GF-D8 (cell line): Measurements from ENCODE around the gene ZNF407.

Experiments used
- DNase-seq: peaks from one replicate; lab custom pipeline; 2025; lab: John Stamatoyannopoulos, UW

The ZNF407 gene

DNA sequence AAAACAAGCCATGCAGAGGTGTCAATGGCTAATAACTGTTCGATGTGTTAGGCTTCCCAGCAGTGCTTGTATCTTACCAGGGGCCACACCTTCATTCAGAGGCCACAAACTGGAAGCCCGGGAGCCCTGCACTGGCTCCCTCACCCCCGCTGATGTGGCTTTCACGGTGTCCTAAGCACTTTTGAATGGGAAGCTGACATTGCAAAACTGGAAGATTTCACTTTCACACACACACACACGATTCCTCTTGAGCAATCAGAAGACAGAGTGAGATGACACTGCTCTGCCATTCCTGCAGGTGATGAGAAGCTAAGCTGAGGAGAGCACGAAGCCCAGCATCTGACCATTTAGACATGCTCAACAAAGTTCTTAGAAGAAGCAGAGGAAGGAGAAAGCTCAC is 8.6 kb upstream of the ZNF407 start:
- DNase-seq: peak; percentile 54

DNA sequence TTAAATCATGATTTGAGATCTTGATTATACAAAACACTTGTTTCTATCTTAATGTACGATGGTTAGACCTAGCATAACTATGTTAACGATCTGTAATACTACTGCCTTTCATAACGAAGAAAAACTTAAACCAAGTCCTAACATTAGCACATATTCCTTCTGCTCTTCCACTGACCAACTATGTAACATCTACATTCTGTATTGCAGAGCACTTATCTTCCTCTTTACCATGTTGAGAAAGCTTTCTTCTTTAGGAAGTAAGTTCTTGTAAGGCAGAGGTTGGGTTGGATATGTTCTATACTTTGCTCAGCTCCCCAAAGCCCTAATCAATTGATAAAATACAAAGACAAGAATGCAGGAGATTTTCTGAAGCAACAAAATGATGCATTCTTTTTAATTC is 7.9 kb upstream of the ZNF407 start:
- DNase-seq: peak; percentile 41

DNA sequence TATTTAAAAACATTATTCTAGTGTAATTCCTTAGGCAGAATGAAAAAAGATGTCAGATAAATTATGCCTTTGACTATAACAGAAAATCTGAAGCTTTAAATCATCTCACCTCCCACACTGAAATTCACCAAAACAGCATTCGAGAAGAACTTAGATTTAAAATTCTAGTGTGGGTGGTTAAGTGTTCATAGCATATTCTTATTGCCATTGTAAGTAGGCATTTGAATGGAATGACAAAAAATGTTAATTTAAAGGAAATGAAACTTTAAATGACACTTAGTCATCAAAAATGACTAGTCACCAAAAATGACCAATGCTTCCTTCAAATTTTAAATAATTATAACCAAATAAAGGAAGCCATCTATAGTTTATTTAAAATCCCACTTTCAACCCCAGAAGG is 7.0 kb upstream of the ZNF407 start:
- no peak for DNase-seq

DNA sequence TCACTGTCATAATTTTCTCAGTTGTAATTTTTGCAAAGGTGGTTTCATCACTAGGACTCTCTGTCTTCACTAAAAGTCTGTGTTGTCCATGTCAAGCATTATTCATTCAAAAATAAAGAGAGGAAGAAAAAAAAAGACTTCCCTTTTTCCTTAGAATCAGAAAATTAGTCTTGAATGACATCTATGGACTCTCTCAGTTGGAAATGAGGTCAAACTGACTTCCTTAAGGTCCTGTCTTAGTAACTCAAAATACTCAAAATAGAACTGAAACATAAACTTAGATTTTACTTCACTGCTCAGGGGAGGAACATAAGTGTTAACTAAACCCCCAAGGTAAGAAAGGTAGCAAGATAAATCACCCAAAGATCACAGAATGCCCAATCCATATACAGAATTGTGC is 2.2 kb upstream of the ZNF407 start:
- no peak for DNase-seq

DNA sequence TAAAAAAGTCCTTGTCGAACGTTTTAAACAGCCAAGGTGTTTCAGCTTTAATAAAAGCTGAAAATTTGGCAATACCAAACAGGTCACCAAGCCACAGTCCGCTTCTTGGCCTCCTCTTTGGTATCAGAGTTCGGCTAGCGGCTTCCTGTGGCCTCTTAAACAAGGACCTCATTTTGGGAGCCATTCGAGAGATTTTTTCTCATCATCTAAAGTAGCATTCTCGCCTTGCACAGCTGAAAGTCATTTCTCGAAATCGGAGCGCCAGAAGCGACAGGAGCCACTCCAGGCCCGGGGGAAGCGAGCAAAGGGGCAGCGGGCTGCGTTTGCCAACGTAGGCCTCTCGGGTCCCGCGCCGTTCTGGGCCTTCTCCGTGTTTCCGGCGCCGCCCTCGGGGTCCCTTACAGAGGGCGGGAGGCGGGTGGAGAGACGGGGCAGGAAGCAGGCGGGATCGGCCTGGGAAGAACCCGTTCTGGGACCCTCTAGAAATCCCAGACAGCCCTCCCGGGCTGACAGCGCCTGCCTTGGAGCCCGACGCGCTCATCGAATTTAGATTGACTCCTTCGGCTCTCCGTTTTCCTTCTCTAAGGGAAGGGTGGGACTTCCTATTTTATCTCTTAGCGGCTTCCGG is 522 bp upstream of the ZNF407 start:
- DNase-seq: peak; percentile 79

DNA sequence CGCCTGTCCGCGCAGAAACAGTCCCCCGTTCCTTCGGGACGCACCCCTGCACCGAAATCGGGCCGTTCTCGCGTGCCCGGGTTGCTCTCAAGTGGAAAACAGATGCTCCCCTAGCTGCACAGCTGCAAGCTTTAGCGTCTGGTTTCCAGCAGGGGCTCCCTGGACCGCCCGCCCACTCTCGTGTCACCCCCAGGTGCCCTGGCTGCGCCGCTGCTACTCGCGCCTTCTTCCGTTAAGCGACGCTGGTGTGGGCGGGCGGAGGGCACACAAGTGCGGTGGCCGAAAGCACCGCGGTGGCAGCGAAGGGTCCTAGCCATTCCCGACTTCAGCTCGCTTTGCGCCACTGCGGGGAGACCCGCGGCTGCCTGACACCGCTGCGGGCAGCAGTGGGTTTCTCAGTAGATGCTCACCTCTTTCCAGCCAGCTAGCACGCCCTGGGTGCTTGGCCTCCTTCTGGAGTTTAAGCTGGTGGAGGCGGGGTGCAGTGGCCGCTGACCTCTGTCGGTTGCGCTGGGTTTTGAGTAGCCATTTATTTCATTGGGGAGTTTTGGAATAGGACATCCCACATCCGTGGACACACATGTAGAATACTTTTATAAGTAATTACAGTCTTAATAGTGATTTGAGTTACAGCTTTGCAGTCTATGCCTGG is 806 bp downstream of the ZNF407 start:
- DNase-seq: peak; percentile 39

DNA sequence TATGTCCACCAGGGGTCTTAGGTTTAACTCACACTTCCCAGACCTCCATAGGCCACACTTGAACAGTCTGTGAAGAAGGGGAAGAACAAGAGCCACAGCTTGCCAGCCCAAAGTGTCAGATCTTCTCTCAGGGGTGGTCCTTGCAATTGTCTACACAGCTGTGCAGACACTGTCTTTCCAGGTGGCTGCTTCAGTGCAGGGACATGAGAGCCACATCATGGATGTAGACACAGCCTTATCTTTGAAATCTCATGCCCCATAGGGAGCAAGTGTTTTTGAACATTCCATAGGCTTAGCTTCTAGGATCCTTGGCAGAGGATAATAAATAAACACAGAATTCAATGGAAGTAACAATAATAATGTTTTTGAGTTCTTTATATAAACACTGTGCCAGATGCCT is 6.7 kb downstream of the ZNF407 start:
- DNase-seq: no peak

GRCh38 chr18:74604774-74605173 is 7.1 kb downstream of the ZNF407 start:
- no peak for DNase-seq

- no peak for DNase-seq
Measured at GRCh38 chr18:74608681-74609080, 11.0 kb downstream of the ZNF407 start.

DNA sequence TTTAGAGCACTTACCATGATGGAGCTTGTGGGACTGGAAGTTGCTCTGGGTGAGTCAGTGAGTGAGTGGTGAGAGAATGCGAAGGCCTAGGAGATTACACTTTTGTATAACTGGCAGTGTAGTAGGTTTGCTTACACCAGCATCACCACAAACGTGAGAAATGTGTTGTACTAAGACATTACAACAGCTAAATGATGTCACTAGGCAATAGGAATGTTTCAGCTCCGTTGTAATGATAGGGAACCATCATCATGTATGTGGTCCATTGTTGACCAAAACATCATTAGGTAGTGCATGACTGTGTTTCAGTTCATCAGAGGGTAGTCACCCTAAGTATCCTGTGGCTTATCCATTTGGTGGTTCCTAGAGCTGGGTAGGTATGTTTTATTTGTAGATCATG is 11.9 kb downstream of the ZNF407 start:
- no peak for DNase-seq

DNA sequence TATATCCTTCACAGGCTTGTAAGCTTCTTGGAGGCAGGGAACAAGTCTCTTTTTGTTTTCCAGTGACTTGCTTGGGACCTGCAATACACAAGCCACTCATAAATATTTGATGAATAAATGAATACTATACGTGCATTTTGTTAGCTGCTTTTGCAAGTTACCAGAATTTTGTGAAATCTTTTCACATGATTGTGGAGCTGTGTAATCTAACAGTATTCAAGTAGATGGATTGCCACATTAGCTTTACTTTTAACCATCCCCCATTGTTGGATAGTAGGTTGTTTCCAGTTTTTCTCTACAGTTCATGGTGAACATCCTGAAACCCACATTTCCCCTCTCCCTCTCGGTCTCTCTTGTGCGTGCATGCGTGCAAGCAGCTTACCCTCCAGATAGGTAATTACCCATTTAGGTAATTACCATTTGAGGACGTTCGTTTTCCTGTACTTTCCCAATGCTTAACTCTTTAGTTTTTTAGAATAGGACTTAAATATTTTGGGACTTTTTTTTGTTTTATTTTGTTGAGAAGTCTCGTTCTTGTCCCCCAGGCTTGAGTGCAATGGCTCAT is 12.5 kb downstream of the ZNF407 start:
- DNase-seq: no peak

- DNase-seq: no peak
Measured at GRCh38 chr18:74610860-74611259, 13.2 kb downstream of the ZNF407 start.

GRCh38 chr18:74611765-74612164 is 14.1 kb downstream of the ZNF407 start:
- no peak for DNase-seq

GRCh38 chr18:74613381-74613780 is 15.7 kb downstream of the ZNF407 start:
- no peak for DNase-seq

DNA sequence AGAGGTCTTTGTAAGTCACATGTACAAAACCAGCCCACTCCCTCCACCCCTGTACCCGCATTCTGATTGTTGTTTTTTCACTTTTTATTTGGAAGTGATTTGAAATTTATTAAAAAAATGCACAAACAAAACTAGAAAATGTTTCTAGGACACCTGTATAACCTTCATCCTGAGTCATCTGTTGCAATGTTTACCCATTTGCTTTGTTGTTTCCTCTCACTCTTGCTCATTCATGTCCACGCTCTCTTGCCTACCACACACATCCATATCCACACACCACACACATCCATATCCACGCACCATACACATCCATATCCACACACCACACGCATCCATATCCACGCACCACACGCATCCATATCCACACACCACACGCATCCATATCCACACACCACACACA is 18.8 kb downstream of the ZNF407 start:
- no peak for DNase-seq

DNA sequence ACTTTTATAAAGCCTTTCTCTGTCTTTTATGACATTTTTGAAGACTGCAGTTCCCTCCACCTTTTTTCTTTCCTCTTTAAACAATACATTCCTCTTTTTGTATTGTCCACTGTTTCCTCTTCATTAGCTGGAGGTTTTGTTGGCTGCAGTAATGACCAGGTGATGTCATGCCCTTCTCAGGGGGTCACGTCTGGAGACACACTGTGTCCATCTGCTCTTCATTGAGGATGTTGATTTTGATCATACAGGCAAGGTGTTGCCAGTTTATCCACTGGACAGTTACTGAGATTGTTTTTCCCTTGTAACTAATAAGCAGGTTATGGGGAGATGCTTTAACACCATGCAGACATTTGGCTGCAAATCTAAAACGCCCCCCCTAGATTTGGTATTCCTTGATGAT is 19.8 kb downstream of the ZNF407 start:
- no peak for DNase-seq

DNA sequence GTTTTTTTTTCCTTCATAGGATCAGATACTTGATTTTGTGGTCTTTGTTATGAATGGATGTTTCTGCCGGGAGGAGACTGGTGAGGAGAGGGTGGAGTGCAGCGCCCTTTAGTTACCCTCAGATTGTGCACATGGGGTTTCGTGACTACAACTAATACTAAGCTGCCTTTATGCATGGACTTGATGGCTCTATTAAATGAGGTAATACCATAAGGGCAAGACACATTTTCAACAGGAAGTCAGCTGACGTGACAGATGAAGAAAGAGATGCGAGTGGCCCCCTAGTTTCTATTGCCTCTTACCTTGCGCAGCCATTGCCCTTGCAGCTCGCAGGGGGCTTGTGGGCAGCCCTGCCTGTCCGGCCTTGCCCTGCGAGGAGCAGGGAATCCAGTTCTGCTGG is 24.4 kb downstream of the ZNF407 start:
- DNase-seq: no peak

GRCh38 chr18:74623047-74623816 is 25.6 kb downstream of the ZNF407 start:
- DNase-seq: no peak

GRCh38 chr18:74624466-74624865 is 26.8 kb downstream of the ZNF407 start:
- DNase-seq: no peak

DNA sequence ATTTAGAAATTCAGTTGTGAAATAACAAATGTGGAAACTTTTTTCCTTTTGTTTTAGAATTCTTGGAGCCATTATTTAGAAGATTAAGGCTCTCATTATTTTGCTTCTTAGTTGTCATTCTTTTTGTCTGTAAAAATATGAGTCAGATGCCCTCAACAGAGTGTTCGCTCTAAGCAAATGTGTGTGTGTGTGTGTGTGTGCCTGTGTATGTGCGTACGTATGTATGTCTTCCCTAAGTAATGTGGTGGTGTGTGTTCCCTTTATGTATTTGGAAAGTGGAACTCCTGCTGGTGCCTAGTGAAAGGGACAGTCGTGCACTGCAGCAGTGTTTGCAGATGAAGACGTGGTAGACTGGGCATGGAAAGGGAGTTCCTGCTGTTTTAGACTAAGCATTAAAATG is 27.5 kb downstream of the ZNF407 start:
- DNase-seq: no peak

DNA sequence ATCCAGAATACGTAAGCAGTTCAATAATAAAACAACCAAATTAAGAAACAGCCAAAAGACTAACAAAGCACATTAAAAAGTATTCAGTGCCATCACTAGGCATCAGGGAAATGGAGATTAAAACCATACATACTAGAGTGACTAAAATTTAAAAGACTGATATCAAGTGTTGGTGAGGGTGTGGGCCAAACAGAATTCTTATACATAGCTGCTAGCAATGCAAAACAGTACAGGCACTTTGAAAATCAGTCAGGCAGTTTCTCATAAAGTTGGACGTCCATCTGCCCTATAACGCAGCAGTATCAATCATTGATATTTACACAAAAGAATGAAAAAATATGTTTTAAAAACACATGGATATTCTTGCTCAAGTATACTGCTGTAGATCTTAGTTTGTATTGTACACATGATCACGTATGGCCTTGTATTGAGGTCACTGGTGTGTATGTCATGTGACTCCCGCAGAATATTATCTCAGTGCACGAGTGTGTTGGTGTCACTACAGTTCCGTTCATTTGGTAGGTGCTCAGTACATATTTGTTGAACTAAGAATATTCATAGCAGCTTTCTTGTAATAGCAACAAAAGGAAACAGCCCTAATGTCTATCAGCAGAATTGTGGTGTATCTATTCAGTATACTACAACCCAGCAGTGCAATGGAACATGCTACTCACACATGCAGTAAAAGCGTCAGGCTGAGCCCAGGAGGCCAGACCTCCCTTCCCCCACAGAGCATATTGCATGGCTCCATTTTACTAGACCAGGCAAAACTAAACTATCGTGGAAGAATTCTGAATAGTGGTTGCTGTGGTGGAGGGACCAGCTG is 28.6 kb downstream of the ZNF407 start:
- DNase-seq: no peak

- no peak for DNase-seq
Measured at GRCh38 chr18:74630804-74631203, 33.1 kb downstream of the ZNF407 start.
